ENCODE data around the gene CTNNA1.

Gene CTNNA1

GRCh38 chr5:138949223-138949574 is 196.0 kb downstream of the CTNNA1 start:
- TF ChIP-seq, protein P1, sequence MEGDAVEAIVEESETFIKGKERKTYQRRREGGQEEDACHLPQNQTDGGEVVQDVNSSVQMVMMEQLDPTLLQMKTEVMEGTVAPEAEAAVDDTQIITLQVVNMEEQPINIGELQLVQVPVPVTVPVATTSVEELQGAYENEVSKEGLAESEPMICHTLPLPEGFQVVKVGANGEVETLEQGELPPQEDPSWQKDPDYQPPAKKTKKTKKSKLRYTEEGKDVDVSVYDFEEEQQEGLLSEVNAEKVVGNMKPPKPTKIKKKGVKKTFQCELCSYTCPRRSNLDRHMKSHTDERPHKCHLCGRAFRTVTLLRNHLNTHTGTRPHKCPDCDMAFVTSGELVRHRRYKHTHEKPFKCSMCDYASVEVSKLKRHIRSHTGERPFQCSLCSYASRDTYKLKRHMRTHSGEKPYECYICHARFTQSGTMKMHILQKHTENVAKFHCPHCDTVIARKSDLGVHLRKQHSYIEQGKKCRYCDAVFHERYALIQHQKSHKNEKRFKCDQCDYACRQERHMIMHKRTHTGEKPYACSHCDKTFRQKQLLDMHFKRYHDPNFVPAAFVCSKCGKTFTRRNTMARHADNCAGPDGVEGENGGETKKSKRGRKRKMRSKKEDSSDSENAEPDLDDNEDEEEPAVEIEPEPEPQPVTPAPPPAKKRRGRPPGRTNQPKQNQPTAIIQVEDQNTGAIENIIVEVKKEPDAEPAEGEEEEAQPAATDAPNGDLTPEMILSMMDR (conservative IDR thresholded peaks at IDR 0.05; ENCODE audit: low read depth, low read length): no peak
- no peak overlapping the region for H3K4me3 ChIP-seq (ENCODE audit: low read length)
- DNase-seq (ENCODE audit: low read depth): no peak

- H3K4me3 ChIP-seq (ENCODE audit: low read length): no peak overlapping the region
Observed at GRCh38 chr5:138949988-138950387, 196.8 kb downstream of the CTNNA1 start.

GRCh38 chr5:138950421-138951031 is 197.3 kb downstream of the CTNNA1 start:
- TF ChIP-seq, protein P1 (conservative IDR thresholded peaks at IDR 0.05; ENCODE audit: low read depth, low read length): no peak
- DNase-seq (ENCODE audit: low read depth): no peak
- no peak overlapping the region for H3K4me3 ChIP-seq (ENCODE audit: low read length)

More at GRCh38 chr5:138949988-138950387, 196.8 kb downstream of the CTNNA1 start:
- TF ChIP-seq, protein P1 (conservative IDR thresholded peaks at IDR 0.05; ENCODE audit: low read depth, low read length): no peak
- no peak for DNase-seq (ENCODE audit: low read depth)

DNA sequence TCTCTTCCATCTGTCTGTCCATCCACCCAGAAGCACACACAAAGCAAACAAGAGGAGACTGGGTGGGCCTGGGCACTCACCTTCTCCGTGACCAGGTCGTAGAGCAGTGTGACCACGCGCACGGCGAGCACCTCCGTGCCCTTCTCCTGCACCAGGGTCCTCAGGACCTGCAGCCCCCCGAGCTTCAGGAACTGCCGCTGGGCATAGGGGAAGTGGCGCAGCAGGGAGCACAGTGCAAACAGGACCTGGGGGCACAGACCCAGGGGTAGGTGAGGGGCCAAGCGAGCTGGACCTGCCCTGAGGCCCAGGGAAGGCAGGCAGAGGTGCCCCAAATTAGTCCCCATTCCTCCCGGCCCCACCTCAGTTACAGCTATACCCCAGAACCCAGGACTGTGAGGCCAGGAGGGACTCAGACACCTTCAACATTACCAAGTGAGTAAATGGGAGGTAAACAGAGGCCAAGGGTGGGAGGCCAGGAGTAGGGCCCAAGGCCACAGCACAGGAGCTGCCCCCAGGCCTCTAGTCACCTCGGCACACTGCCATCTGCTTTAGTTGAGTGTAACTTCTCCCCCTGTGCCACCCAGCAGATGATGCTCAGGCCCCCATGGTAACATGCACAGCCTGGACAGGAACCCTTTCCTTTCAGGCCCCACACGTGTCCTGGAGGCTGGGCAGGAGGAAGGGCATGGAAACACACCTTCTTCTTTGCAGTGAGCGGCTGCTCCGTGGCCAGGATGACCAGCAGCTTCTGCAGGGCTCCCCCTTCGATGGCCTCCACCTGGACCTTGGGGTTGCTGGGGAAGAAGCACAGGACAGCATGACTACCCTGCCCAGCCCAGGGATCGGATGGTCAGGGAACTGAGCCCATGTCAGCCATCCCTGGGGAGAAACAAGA is 198.1 kb downstream of the CTNNA1 start:
- H3K4me3 ChIP-seq (ENCODE audit: low read length): no peak overlapping the region
- TF ChIP-seq, protein P1 (conservative IDR thresholded peaks at IDR 0.05; ENCODE audit: low read depth, low read length): no peak
- no peak for DNase-seq (ENCODE audit: low read depth)

GRCh38 chr5:138951986-138952735 is 198.9 kb downstream of the CTNNA1 start:
- no peak for DNase-seq (ENCODE audit: low read depth)
- no peak overlapping the region for H3K4me3 ChIP-seq (ENCODE audit: low read length)
- TF ChIP-seq, protein P1 (conservative IDR thresholded peaks at IDR 0.05; ENCODE audit: low read depth, low read length): no peak

DNA sequence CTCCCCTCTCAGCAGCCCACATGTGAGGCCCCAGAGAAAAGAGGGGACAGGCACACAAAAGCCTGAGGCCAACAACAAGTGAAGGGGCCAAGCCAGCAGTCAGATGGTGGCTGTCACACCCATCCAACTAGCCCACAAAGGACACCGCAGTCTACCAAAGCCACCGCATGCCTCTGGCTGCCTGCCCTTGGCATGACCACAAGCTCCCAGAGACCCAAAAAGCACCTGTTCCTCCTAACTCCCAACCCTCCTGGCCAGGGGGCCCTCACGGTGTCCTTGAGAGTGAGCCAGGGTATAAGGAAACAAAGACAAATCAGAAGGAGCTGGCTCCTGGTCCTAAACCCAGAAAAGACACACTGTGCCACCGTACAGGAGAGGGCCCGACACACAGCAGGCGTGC is 199.7 kb downstream of the CTNNA1 start:
- no peak overlapping the region for H3K4me3 ChIP-seq (ENCODE audit: low read length)
- no peak for DNase-seq (ENCODE audit: low read depth)
- TF ChIP-seq, protein P1 (conservative IDR thresholded peaks at IDR 0.05; ENCODE audit: low read depth, low read length): no peak

Measured in retinal pigment epithelial cell (primary cell).